Epithelial cell of esophagus (primary cell): ENCODE measurements around the gene PLEKHG2.

ENCODE experiments used
- DNase-seq: peaks from one replicate; pipeline ENCODE4 v3.0.0; 2010; ENCODE audit warnings: low read depth
- H3K4me3 ChIP-seq: 2 replicates; pipeline ENCODE4 v1.5.1; 2011; ENCODE audit warnings: mild to moderate bottlenecking, low read length, control low read depth
- CTCF ChIP-seq: IDR thresholded peaks from 2 replicates; pipeline ENCODE4 v1.5.1; 2011; ENCODE audit warnings: low read depth, mild to moderate bottlenecking, low read length, control low read depth, inconsistent platforms; ENCODE audit not compliant: insufficient read depth; ENCODE audit errors: missing control alignments

Gene PLEKHG2

GRCh38 chr19:39411832-39412099 is 703 bp upstream of the PLEKHG2 start:
- peak; percentile 97 for TF ChIP-seq CTCF
- H3K4me3 ChIP-seq, result peak overlapping the region; percentile 41
- DNase-seq, result peak; percentile 90

GRCh38 chr19:39412867-39413271 is 400 bp downstream of the PLEKHG2 start:
- DNase-seq, result no peak
- TF ChIP-seq CTCF, result no peak
- peak overlapping the region; percentile 92 for H3K4me3 ChIP-seq

- DNase-seq, result no peak
- no peak for TF ChIP-seq CTCF
- H3K4me3 ChIP-seq, result peak overlapping the region; percentile 92
These were observed 922 bp downstream of the PLEKHG2 start for GRCh38 chr19:39413272-39413910.

- no peak for DNase-seq
- peak overlapping the region; percentile 92 for H3K4me3 ChIP-seq
- no peak for TF ChIP-seq CTCF
These were observed 1.6 kb downstream of the PLEKHG2 start for GRCh38 chr19:39413911-39414608.

- TF ChIP-seq CTCF, result no peak
- H3K4me3 ChIP-seq, result no peak overlapping the region
- no peak for DNase-seq
These were observed 2.9 kb downstream of the PLEKHG2 start for GRCh38 chr19:39415111-39416046.

GRCh38 chr19:39416152-39417120 is 4.0 kb downstream of the PLEKHG2 start:
- no peak overlapping the region for H3K4me3 ChIP-seq
- TF ChIP-seq CTCF, result no peak
- no peak for DNase-seq
